ENCODE results near the gene UNC50.
"Not testable (repeated sequence)": the region's sequence is repeated elsewhere in the genome, so short reads cannot be mapped to it uniquely, and the experiment has no call there.

GRCh38 chr2:98594665-98595064 lies 13.7 kb upstream of the UNC50 start:
- TF ChIP-seq, protein P1, sequence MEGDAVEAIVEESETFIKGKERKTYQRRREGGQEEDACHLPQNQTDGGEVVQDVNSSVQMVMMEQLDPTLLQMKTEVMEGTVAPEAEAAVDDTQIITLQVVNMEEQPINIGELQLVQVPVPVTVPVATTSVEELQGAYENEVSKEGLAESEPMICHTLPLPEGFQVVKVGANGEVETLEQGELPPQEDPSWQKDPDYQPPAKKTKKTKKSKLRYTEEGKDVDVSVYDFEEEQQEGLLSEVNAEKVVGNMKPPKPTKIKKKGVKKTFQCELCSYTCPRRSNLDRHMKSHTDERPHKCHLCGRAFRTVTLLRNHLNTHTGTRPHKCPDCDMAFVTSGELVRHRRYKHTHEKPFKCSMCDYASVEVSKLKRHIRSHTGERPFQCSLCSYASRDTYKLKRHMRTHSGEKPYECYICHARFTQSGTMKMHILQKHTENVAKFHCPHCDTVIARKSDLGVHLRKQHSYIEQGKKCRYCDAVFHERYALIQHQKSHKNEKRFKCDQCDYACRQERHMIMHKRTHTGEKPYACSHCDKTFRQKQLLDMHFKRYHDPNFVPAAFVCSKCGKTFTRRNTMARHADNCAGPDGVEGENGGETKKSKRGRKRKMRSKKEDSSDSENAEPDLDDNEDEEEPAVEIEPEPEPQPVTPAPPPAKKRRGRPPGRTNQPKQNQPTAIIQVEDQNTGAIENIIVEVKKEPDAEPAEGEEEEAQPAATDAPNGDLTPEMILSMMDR (IDR thresholded peaks at IDR 0.05): not testable (repeated sequence)
- not testable (repeated sequence) for TF ChIP-seq POLR2A (IDR thresholded peaks at IDR 0.05)
